Mesenchymal stem cell (in vitro differentiated cells and primary cell): ENCODE results near the gene ERAS.

ENCODE experiments used
- DNase-seq: peaks from one replicate; pipeline ENCODE4 v3.0.0-alpha.2; 2013
- H2AFZ ChIP-seq: one replicate; pipeline ENCODE4 v1.6.1; 2013; ENCODE audit warnings: low read depth, mild to moderate bottlenecking, control low read depth, inconsistent platforms, low read length, moderate library complexity
- H2AK5ac ChIP-seq: 2 replicates; pipeline ENCODE4 v1.6.1; 2013; ENCODE audit warnings: low read length, moderate library complexity, mild to moderate bottlenecking, inconsistent platforms; ENCODE audit not compliant: severe bottlenecking
- H2BK120ac ChIP-seq: one replicate; pipeline ENCODE4 v1.6.1; 2013; ENCODE audit warnings: low read depth, mild to moderate bottlenecking, inconsistent platforms, low read length, moderate library complexity
- H2BK12ac ChIP-seq, 2 experiments: one replicate each; pipeline ENCODE4 v1.6.1; 2013; ENCODE audit warnings: inconsistent platforms in 2 of 2, low read length in 2 of 2, mild to moderate bottlenecking in 2 of 2, moderate library complexity in 2 of 2, control low read depth in 1 of 2
- H2BK15ac ChIP-seq: one replicate; pipeline ENCODE4 v1.6.1; 2013; ENCODE audit warnings: mild to moderate bottlenecking, low read depth, inconsistent platforms; ENCODE audit not compliant: poor library complexity, severe bottlenecking
- H2BK5ac ChIP-seq: 2 replicates; pipeline ENCODE4 v1.6.1; 2013; ENCODE audit warnings: low read depth, mild to moderate bottlenecking, low read length, control low read depth, inconsistent platforms; ENCODE audit not compliant: poor library complexity, severe bottlenecking
- H3K14ac ChIP-seq, 2 experiments: one replicate each; pipeline ENCODE4 v1.6.1; 2013; ENCODE audit warnings: inconsistent platforms in 2 of 2, low read length in 2 of 2, control low read depth in 1 of 2, mild to moderate bottlenecking in 1 of 2, moderate library complexity in 1 of 2
- H3K18ac ChIP-seq, 2 experiments: one replicate each; pipeline ENCODE4 v1.6.1; 2013; ENCODE audit warnings: inconsistent platforms in 2 of 2, low read length in 2 of 2, control low read depth in 1 of 2, low read depth in 1 of 2, mild to moderate bottlenecking in 1 of 2
- H3K23ac ChIP-seq, 2 experiments: one replicate each; pipeline ENCODE4 v1.6.1; 2013; ENCODE audit warnings: inconsistent platforms in 2 of 2, low read length in 2 of 2, mild to moderate bottlenecking in 2 of 2, moderate library complexity in 2 of 2, control low read depth in 1 of 2
- H3K27ac ChIP-seq: 2 replicates; pipeline ENCODE4 v1.5.1; 2013; ENCODE audit warnings: mild to moderate bottlenecking, moderate library complexity, low read length, control low read depth, inconsistent platforms; ENCODE audit not compliant: poor library complexity, severe bottlenecking
- H3K27me3 ChIP-seq, 2 experiments: 2 replicates each; pipeline versions ENCODE4 v1.6.1 to v1.7.0; 2013; ENCODE audit warnings: low read length in 2 of 2, mild to moderate bottlenecking in 2 of 2, moderate library complexity in 2 of 2, control low read depth in 1 of 2, inconsistent platforms in 1 of 2; ENCODE audit not compliant: control insufficient read depth in 1 of 2, insufficient read depth in 1 of 2
- H3K36me3 ChIP-seq, 2 experiments: 2 replicates each; pipeline versions ENCODE4 v1.6.1 to v1.7.0; 2013; ENCODE audit warnings: low read length in 2 of 2, control low read depth in 1 of 2, inconsistent platforms in 1 of 2, low read depth in 1 of 2, mild to moderate bottlenecking in 1 of 2; ENCODE audit not compliant: insufficient read depth in 2 of 2, control insufficient read depth in 1 of 2
- H3K4ac ChIP-seq, 2 experiments: one replicate each; pipeline ENCODE4 v1.6.1; 2013; ENCODE audit warnings: inconsistent platforms in 2 of 2, low read length in 2 of 2, mild to moderate bottlenecking in 2 of 2, moderate library complexity in 2 of 2, control low read depth in 1 of 2, low read depth in 1 of 2
- H3K4me1 ChIP-seq: 2 replicates; pipeline ENCODE4 v1.6.1; 2013; ENCODE audit warnings: low read depth, low read length, control low read depth; ENCODE audit not compliant: control insufficient read depth, insufficient read depth
- H3K4me2 ChIP-seq: 2 replicates; pipeline ENCODE4 v1.6.1; 2013; ENCODE audit warnings: low read length, mild to moderate bottlenecking, inconsistent platforms; ENCODE audit not compliant: poor library complexity, severe bottlenecking
- H3K4me3 ChIP-seq, 2 experiments: 2 replicates each; pipeline versions ENCODE4 v1.5.1 to v1.7.0; 2013; ENCODE audit warnings: low read length in 2 of 2, mild to moderate bottlenecking in 2 of 2, control low read depth in 1 of 2, low read depth in 1 of 2; ENCODE audit not compliant: insufficient read depth in 1 of 2
- H3K79me1 ChIP-seq: replicated peaks from 2 replicates; pipeline ENCODE4 v1.6.1; 2013; ENCODE audit warnings: mild to moderate bottlenecking, control low read depth, low read length, inconsistent platforms; ENCODE audit not compliant: poor library complexity, severe bottlenecking
- H3K9ac ChIP-seq: 2 replicates; pipeline ENCODE4 v1.7.0; 2013; ENCODE audit warnings: mild to moderate bottlenecking, low read length, moderate library complexity
- H3K9me3 ChIP-seq: 2 replicates; pipeline ENCODE4 v1.7.0; 2013; ENCODE audit warnings: mild to moderate bottlenecking, low read length; ENCODE audit not compliant: control insufficient read depth
- H4K8ac ChIP-seq: one replicate; pipeline ENCODE4 v1.6.1; 2013; ENCODE audit warnings: inconsistent platforms, mild to moderate bottlenecking, low read length, moderate library complexity
- H4K91ac ChIP-seq: one replicate; pipeline ENCODE4 v1.6.1; 2013; ENCODE audit warnings: mild to moderate bottlenecking, low read length, inconsistent platforms
- WGBS: methylation state at CpG from one replicate; pipeline ENCODE4 v1.1.7; 2013; ENCODE audit warnings: mixed read lengths; 5-methylcytosine and 5-hydroxymethylcytosine counted together

ERAS gene

DNA sequence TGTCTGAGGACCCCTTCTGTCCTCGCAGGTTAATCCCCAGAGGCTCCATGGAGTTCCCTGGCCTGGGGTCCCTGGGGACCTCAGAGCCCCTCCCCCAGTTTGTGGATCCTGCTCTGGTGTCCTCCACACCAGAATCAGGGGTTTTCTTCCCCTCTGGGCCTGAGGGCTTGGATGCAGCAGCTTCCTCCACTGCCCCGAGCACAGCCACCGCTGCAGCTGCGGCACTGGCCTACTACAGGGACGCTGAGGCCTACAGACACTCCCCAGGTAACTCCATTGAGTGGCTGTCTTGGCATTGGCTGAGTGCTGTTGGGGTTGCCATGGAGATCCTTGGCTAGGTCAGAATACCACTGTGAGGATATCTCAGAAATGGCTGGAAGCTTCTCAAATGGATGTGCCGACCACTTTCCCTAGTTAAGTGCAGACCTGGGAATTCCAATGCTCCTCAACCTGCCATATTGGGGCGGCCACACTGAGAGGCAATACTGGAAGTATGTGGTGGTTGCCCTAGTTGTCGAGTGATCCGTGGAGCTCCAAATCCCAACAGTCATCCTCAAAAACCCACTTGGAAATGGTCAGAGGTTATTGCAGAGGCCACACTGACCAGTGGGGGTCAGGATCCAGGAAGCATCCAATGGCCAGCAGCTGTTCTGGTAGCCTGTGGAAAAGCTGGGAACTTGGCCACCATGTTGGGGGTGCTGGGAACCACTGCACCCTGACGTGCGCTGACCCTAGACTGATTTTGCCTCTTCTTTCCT, 35.1 kb upstream of the ERAS start:
- Histone ChIP-seq H3K79me1 (no peaks in the 10 kb centered on the region), H3K27ac (no peak overlapping the region), H2AK5ac (no peak overlapping the region), H3K27me3 (peaks cover 8 to 76% of the 10 kb centered on the region in 2 experiments), H2BK12ac (no peak overlapping the region), H4K91ac (no peak overlapping the region), H2BK5ac (no peak overlapping the region), H3K4me1 (peaks cover 10% of the 10 kb centered on the region), H3K14ac (no peak overlapping the region), H2BK120ac (no peak overlapping the region), H2AFZ (no peak overlapping the region), H3K23ac (no peak overlapping the region), H4K8ac (no peak overlapping the region), H3K18ac (no peak overlapping the region), H3K4me2 (no peak overlapping the region), H3K4me3 (no peak overlapping the region), H3K4ac (no peak overlapping the region), H2BK15ac (no peak overlapping the region), H3K9me3 (no peaks in the 10 kb centered on the region), H3K36me3 (no peaks in the 10 kb centered on the region), H3K9ac (no peak overlapping the region)
- no peak for DNase-seq
- WGBS: 93% methylated on average over 11 of the region's 11 CpGs

DNA sequence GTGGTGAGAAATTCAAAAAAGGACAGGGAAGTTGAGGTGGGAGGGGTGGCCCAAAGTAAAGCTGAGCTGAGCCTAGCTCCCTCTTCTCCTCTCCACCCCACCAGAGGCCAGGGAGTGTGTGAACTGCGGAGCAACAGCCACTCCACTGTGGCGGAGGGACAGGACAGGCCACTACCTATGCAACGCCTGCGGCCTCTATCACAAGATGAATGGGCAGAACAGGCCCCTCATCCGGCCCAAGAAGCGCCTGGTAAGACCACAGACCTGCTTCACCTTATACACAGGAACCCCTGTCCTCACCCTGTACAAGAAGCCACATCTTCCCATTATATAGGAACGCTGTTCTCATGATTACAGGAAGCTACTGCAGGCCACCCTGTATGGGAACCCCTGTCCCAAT, 34.1 kb upstream of the ERAS start:
- Histone ChIP-seq H2AFZ (no peak overlapping the region), H3K36me3 (no peaks in the 10 kb centered on the region), H3K14ac (no peak overlapping the region), H3K9me3 (no peaks in the 10 kb centered on the region), H3K79me1 (no peaks in the 10 kb centered on the region), H2BK5ac (no peak overlapping the region), H2BK120ac (no peak overlapping the region), H3K9ac (no peak overlapping the region), H3K27ac (no peak overlapping the region), H3K4me2 (no peak overlapping the region), H3K27me3 (peaks cover 8 to 75% of the 10 kb centered on the region in 2 experiments), H2AK5ac (no peak overlapping the region), H4K91ac (no peak overlapping the region), H2BK12ac (no peak overlapping the region), H3K23ac (no peak overlapping the region), H4K8ac (no peak overlapping the region), H3K4me1 (peaks cover 10% of the 10 kb centered on the region), H3K18ac (no peak overlapping the region), H2BK15ac (no peak overlapping the region), H3K4ac (no peak overlapping the region), H3K4me3 (no peak overlapping the region)
- no peak for DNase-seq
- WGBS: 94% methylated on average over 7 of the region's 7 CpGs

GRCh38 chrX:48793935-48794334, 32.4 kb upstream of the ERAS start:
- H3K4me1 ChIP-seq: peaks cover 10% of the 10 kb centered on the region
- peaks cover 0 to 68% of the 10 kb centered on the region in 2 experiments for H3K27me3 ChIP-seq
- H3K23ac ChIP-seq: no peak overlapping the region
- H3K18ac ChIP-seq: no peak overlapping the region
- H2BK5ac ChIP-seq: no peak overlapping the region
- H2BK120ac ChIP-seq: no peak overlapping the region
- H3K27ac ChIP-seq: no peak overlapping the region
- 98% methylated on average over 4 of the region's 4 CpGs for WGBS
- H4K8ac ChIP-seq: peak overlapping the region; percentile 15
- H3K9me3 ChIP-seq: no peaks in the 10 kb centered on the region
- no peak overlapping the region for H2BK12ac ChIP-seq
- DNase-seq: no peak
- H3K9ac ChIP-seq: no peak overlapping the region
- no peaks in the 10 kb centered on the region for H3K36me3 ChIP-seq
- no peak overlapping the region for H3K4ac ChIP-seq
- H3K4me2 ChIP-seq: no peak overlapping the region
- no peak overlapping the region for H3K4me3 ChIP-seq
- H2AFZ ChIP-seq: no peak overlapping the region
- H4K91ac ChIP-seq: peak overlapping the region; percentile 39
- no peak overlapping the region for H3K14ac ChIP-seq
- H2BK15ac ChIP-seq: peak overlapping the region; percentile 69
- H3K79me1 ChIP-seq: no peaks in the 10 kb centered on the region
- H2AK5ac ChIP-seq: no peak overlapping the region

DNA sequence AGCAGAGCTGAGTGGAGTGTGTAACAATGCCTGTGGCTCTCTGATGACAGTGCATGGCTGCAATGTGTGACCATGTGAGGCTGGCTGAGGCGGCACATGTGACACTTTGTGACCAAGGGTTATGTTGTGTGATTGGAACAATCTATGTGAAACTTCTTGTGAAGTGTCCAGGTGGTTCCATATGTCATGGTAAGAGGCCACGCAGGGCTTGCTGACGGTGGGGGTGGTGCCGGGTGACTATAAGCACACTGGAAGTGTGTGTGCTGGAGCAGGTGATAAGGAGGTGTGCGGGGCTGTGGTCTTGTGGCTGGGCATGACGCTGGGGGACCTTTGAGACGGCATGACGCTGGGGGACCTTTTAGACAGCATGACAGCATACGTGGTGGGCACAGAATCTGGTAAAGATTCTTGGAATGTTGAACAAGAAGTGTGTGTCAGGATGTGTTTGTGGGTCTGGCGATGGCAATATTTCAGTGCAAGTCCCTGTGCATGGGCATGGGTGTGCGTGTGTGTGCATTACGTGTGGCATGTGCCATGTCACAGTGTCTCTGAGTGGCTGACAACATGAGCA, 31.9 kb upstream of the ERAS start:
- H4K8ac ChIP-seq: no peak overlapping the region
- H3K14ac ChIP-seq: no peak overlapping the region
- H3K4me1 ChIP-seq: peaks cover 10% of the 10 kb centered on the region
- no peak overlapping the region for H3K4me2 ChIP-seq
- no peak overlapping the region for H3K9ac ChIP-seq
- no peak overlapping the region for H4K91ac ChIP-seq
- H3K23ac ChIP-seq: no peak overlapping the region
- H2BK12ac ChIP-seq: peak overlapping the region in 1 of 2 experiments; percentile 86
- H2AK5ac ChIP-seq: no peak overlapping the region
- H3K4ac ChIP-seq: no peak overlapping the region
- H3K4me3 ChIP-seq: no peak overlapping the region
- H3K79me1 ChIP-seq: no peaks in the 10 kb centered on the region
- peaks cover 0 to 65% of the 10 kb centered on the region in 2 experiments for H3K27me3 ChIP-seq
- H3K36me3 ChIP-seq: no peaks in the 10 kb centered on the region
- 95% methylated on average over 12 of the region's 12 CpGs for WGBS
- no peak overlapping the region for H2BK120ac ChIP-seq
- H3K18ac ChIP-seq: no peak overlapping the region
- H3K9me3 ChIP-seq: no peaks in the 10 kb centered on the region
- H2BK5ac ChIP-seq: no peak overlapping the region
- H2BK15ac ChIP-seq: no peak overlapping the region
- no peak for DNase-seq
- H3K27ac ChIP-seq: no peak overlapping the region
- H2AFZ ChIP-seq: no peak overlapping the region
